T follicular helper cell (primary cell): Measurements from ENCODE around the gene LEFTY1.

Experiments
- DNase-seq: peaks from one replicate; pipeline ENCODE4 v3.0.0-alpha.2; 2020; ENCODE audit warnings: low read depth

The LEFTY1 gene

DNA sequence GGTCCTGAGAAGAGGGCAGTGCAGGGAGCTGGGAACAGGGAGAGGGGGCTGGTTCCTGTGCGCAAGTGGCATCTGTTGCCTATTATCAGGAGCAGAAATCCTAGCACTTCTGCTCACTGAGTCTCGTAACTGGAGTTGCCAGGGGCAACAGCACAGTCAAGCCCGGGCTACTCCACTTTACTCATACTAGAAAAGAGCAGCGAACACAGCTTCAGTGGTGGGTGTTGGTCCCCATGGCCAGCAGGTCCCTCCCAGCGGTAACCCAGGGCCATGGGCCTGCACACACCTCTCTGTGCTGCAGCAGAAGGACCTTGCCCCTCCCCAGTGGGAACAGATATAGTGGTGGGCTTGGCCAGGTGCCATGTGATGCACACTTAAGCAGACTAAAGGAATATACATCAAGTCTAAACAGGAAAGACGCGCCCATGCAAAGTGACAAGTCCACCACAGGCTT, 26.6 kb upstream of the LEFTY1 start:
- DNase-seq: no peak

DNA sequence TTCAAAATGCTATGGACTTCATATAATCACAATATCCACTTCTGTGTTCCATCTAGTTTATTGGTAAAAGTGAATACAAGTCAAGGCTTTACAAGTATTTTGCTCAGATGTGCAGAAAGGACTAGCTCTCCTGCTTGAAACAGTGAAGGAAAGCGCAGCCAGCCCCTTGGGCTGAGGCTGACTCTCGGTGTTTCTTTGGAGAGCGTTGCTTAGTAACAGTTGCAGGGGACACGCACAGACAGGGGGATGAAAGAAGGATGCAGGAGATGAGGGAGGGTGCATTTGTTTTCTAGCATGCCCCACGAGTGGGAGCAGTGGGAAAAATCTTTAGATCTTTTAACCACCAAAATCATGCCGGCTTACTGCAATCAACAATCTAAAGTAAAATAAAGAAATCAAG, 26.0 kb upstream of the LEFTY1 start:
- no peak for DNase-seq

DNA sequence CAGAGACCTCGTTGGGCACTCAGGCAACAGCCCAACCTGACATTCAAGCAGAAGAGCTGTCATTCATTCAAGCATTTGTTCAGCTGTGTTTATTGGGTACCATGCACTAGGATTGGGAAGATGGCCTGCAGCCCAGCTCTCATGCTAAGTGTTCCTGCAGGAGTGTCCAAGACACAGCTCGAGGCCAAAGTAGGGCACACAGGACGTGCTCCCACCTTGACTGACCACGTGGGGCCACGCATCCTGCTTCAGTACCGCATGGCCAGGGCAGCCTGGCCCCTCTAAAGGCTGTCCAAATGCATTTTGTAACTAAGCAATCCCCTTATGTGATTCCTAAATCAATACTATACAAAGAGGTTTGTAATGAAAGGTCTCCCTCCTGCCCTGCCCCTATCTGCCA, 25.4 kb upstream of the LEFTY1 start:
- no peak for DNase-seq

DNA sequence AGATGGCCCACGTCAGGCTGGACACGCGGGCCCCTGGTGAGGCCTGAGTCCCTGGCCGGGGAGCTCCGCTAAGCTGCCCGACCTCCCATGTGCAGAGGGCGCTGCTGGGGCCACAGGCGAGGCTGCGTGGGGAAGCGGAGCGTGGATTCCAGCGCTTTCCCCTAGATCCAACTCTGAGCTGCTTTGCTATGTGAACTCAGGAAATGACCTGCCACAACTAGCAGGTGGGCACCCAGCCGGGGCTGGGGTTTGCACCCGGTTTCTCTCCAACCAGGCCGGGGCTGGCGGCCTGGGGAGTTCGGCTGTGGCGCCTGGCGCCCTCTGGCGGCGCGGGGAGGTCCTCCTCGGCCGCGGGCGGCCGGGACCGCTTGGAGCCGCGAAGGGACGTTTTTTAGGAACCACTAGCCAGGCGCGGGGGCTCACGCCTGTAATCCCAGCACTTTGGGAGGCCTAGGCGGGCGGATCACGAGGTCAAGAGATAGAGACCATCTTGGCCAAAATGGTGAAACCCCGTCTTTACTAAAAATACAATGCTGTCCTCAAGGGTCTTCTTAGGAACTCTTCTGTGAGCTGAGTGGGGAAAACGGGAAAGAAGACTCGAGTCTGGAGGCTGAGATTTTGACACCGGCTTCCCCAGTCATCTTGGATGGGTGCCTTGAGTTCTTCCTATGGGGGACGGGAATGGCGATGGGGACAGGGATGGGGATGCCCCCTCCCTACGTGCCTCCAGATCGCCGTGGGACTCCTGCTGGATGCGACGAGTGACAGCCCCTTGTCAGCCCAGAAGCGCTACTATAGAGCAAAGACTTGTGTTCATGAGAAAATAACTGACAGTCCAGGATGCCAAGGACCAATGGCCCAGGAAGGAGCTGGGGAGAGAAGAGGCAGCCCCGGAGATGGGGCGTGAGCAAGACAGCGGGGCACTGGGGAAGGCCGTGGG, 22.5 kb upstream of the LEFTY1 start:
- DNase-seq: peak; percentile 57

DNA sequence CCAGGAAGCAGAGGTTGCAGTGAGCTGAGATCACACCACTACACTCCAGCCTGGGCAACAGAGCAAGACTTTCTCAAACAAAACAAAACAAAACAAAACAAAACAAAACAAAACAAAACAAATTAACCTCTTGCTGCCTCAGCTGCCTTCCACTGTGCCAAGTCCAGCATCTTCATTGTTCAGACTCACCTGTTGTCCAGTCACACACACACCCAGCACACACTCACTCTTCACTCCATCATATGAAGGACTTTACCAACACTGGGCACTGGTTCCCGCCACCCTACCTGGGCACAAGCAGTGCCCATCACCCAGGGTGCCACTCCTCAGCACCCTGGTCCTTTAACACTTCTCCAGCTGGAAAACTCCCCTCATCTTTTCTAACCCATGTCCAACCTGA, 20.5 kb upstream of the LEFTY1 start:
- DNase-seq: no peak

DNA sequence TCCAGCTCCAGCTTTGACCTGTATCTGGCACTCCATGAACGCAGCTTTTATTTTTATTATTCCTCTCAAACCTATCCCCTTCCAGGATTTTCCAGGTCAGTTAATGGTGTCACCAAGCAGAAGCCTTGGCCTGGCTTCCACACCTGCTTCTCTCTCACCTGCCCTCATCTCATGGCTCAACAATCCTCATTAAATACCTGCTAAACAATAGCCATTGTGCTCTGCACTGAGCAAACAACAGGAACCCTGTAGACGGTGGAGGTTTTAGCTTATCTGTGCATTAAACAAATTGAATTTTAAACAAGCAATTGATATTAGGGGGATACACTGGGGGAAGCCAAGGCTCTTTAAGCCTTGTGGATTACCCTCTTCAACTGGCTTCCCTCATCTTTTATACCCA, 19.8 kb upstream of the LEFTY1 start:
- no peak for DNase-seq

DNA sequence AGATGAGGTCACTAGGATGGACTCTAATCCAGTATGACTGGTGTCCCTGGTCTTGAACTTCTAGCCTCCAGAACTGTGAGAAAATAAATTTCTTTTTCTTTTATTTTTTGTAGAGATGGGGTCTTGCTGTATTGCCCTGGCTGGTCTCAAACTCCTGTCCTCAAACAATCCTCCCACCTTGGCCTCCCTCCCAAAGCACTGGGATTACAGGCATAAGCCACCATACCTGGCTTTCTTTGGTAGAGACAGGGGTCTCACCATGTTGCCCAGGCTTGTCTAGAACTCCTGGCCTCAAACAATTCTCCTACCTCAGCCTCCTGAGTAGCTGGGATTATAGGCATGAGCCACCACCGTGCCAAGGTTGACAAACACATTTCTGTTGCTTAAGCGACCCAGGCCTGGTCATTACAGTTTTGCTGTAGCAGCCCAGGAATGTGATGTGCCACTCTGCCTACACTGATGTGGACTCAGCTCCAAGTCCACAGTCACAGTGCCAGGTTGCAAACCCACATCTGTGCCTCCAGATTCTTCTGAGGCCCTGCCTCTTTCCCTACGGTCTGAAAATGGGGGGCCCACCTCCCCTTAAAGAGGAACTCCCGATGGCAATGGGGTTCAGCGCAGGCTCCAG, 19.2 kb upstream of the LEFTY1 start:
- DNase-seq: no peak

DNA sequence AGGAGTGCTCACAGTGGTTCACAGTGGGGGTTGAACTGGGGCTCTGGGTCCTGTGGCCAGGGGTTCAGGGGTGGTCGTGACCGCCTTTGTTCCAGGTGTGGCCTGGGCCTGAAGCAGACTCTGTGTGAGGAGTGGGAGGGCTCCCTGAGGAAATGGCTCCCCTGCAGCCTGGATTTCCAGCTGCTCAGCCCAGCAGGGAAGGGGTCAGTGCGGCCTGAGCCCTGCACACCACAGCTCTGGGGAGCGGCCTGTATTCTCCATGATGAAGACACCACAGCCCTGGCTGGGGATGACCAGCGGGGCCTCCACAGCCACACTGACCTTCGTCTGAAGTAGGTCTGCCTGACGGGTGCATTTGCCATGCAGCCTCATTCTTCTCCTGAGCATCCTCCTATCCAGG, 18.4 kb upstream of the LEFTY1 start:
- no peak for DNase-seq

DNA sequence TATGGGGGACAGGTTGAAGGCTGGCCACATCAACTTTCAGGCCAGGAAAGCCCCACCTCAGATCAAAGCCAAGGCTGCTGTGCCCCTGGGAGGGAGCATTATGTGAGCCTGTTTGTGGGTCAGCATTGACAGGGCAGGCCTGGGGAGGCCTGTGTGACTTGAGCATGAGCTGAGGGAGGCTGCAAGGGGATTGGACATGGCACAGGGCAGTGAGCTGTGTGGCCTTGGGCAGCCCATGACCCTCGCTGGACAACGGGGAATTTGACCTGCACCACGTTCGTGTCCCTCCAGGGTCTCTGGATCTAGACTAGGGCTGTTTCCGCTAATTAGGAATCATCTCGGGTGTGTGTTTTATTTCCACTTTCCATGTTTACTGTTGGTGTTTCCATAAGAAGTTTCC, 17.5 kb upstream of the LEFTY1 start:
- DNase-seq: no peak

DNA sequence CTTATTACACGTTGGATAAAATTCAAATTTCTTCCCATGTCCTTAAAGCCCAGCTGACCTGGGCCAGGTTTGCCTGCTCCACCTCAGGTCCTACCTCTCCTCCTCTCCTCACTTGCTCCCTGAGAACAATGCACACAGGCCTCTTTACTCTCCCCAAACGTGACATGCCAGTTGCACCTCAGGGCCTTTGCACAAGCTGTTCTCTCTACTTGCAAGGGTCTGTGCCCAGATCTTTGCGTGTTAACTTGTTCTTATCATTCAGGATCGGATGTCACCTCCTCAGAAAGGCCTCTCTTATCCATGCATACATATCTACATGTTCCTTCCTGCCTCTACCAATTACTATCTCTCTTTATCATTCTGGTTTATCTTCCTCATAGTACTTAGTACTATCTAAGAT, 14.7 kb upstream of the LEFTY1 start:
- DNase-seq: no peak

DNA sequence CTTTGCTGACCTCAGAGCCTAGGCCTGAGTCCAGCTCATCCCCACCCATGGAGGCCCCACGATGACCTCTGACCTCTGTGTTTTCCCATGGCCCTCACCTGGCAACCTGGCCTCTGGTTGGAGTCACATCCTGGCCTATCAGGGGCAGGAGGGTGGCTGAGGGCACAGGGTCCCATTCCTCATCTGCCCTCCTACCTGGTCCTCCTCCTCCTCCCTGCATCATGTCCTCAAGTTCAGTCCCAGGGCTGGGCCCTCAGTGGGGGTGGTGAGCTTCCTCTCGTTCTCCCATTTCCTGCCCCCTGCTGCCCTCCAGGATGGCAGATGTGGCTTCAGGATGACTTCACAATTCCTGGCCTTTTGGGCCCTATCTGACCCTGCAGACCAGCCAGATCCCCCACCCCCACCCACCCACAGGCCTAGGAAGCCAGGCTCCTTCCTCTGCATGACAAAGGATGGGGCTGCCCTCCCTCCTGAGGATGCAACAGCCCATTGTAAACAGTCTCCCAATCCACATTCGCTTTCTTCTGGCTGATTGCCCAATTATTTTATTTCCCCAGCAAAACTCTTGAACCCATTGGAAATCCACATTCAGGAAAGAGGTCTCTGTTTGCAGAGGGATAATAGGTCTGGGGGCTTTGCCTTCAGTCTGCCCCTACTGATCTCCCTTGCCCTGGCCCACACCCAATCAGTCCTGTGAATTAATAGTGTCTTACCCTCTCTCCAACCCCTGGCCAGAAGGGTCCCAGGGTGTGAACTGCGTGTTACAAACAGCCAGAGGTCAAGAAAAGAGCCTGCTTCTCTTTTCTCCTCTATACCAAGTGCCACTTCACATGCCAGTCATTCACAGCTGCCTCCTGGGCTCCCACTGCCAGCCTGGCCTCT, 10.3 kb upstream of the LEFTY1 start:
- no peak for DNase-seq

DNA sequence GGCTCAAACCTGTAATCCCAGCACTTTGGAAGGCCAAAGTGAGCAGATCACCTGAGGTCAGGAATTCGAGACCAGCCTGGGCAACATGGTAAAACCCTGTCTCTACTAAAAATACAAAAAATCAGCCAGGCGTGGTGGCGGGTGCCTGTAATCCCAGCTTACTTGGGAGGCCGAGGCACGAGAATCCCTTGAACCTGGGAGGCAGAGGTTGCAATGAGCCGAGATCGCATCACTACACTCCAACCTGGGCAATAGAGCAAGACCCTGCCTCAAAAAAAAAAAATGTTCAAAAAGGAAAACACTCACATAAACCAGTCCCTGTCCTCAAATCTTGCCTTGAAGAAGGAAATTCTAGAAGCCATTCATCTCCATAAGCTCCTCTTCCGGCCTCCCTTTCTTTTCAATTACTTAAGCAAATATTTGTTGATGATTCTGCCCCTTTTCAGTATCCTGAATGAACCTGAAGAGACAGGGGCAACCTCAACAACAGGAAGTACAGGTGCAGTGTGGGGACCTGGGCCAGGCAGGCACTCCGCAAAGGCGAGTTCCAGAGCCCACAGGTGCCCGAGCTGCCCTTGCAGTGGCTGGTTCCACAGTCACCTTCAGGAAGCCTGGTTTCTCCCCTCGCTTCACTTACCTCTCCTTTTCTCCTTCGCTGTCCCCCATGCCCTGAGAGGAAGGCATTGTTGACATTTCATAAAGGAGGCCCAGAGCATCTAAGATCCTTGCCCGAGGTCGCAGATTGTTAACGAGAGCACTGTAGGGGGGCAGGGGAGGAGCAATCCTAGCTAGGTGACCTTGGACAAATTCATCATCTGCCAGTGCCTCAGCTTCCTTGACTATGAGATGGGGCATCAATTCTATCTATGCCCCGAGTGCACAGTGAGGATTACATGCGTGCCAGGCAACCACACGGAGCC, 8.9 kb upstream of the LEFTY1 start:
- no peak for DNase-seq

DNA sequence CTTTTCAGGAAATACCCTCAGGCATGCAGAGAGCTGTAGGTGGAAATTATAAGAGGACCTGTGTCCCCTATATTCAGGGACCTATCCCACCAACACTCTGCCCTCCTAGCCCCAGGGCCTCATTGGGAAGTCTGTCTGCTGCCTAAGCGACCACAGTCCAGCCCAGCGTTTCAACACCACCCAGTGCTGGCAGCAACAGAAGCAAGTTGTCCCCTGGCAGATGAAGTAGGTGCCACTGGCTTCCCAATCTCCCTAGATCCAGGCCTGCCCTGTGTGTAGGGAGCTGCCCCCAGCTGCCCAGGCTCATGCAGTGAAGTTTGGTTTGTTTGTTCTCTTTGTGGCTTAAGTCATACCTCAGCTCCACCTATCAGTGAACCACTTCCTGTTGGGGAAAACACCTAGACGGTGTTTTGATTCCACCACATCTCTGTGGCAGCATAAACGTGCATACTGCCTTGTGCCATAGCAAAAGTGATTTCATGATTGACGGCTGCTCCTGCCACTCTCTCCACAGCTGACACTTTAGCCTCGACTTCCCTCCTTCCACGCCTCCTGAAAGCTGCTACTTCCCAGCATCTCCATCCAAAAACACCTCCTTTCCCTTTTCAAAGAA, 8.1 kb upstream of the LEFTY1 start:
- DNase-seq: peak; percentile 71

DNA sequence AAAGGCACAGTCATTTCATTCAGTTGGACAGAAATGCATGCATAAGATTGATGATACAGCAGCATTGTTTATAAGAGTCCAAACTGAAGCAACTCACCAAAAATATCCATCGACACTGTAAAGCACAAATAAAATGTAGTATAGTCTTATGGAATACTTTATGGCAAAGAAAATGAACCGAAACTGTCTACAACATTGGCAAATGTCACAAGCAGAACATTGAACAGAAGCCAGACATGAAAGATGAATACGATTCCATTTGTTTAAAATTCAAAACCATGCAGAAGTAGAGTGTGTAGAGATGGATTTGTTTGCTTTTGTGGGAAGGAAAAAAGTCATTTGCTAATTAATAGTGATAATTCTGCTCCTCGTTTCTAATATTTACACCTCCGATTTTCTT, 7.5 kb upstream of the LEFTY1 start:
- no peak for DNase-seq

DNA sequence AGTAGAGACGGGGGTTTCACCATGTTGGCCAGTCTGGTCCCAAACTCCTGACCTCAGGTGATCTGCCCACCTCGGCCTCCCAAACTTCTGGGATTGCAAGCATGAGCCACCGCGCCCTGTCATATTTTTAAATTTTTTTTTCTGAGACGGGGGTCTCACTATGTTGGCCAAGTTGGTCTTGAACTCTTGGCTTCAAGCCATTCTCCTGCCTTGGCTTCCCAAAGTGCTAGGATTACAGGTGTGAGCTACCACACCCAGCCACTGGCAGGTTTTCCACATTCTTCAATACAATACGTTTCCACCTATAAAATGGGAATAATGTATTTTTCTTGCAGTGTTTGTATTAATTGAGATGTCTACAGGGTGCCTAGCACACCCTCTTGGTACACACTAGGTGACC, 3.4 kb upstream of the LEFTY1 start:
- no peak for DNase-seq

DNA sequence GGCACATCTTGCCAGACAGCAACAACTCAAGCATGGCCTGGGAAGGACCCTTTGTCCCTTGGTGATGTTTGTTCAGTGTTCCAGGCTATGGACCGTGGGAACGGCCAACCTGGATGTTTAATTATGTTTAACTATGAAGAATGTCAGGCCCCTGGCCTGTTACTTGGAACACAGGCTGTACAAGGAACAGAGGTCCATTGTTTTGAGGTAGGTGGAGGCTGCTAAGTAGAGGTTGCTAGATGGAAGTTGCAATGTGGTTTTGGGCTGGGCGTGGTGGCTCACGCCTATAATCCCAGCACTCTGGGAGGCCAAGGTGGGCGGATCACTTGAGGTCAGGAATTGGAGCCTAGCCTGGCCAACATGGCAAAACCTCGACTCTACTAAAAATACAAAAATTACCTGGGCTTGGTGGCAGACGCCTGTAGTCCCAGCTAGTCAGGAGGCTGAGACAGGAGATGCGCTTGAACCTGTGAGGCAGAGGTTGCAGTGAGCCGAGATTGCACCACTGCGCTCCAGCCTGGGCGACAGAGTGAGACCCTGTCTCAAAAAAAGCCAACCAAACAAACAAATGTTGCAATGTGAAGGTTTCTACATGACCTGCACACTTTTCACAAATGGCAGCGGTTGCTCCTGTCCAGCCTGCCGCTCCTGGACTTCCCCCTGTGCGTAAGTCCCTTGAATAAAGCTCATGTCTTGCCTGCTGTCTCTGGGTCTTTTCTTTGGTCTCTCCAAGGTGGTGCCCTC, 2.5 kb upstream of the LEFTY1 start:
- no peak for DNase-seq

DNA sequence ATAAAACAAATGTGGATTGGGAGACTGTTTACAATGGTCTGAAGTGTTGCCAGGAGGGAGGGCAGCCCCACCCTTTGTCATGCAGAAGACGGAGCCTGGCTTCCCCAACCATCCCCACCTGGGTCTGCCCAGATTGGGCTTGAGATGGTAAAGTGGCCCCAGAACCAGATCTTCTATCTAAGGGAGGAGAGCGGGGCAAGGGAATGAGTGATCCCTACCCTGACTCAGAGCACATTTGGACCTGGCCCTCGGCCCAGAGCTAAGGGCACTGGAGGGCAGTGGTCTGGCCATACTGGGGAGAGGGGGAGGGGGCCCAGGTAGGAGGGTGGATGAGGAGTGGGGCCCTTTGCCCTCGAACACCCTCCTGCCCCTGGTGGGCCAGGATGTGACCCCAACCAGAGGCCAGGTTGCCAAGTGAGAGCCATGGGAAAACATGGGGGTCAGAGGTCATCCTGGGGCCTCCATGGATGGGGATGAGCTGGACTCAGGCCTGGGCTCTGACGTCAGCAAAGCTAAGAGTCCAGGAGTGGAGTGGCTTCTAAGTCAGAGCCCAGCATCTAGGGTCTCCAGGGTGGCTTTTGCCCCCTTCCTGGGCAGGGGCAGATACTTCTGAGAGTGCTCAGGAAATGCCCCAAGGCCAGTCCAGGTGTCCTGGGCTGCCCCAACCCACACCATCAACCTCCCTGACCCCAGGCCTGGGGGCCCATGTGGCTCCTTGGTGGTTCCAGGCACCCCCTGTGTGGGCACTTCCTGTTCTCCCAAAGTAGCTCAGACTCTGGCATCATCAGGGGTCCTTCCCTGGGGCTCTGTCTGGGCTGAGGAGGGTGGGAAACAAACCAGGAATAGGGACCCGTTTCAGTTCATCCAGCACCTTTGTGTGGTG, 1.6 kb upstream of the LEFTY1 start:
- DNase-seq: no peak

DNA sequence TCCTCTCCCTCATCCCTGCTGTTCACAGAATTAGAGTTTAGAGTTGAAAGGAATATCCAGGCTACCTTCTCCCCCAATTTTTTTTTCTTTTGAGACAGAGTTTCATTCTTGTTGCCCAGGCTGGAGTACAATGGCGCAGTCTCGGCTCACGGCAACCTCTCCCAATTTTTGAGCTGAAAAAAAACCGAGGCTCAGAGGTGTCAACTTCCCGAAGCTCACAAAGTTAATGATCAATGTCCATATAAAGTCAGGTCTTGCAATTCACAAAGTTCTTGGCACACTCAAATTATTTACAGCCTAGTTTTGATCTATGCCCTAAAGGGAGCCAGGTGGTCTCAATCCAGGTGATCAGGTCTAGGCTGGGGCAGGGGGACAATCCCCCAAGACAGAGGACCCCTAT, 797 bp upstream of the LEFTY1 start:
- no peak for DNase-seq

DNA sequence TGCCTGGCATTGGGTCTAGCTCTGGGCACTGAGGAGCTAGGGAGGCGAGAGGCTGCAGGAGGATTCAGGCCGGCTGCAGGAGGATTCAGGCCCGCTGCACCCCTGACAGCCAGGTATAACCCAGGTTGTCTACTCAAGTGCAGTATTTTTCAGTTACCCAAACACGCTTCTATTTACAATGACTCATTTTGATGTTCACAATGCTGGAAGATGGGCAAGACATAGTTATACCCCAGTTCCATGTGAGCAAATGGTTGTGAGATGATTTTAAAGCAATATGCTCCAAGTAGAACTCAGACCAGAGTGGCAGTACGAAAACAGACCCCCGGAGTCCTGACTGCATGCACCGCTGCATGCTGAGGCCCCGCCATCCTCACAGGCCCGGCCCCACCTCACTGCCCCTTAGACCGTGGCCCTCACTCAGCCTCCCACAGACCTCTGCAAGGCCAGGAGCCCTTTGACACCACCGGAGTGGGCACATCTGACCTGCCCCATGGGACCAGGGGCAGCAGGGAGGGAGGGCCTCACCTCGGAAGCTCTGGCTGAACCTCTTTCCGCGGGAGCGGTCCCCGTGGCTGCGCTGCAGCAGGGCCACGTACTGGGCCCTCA, 553 bp downstream of the LEFTY1 start:
- DNase-seq: no peak
